GM12891 (cell line): Measurements from ENCODE around the gene CIZ1.
A peak's percentile ranks its signal among the peaks of the same experiment; 100 is the strongest.

Experiments
- DNase-seq: peaks from one replicate; pipeline ENCODE4 v3.0.0; 2011; ENCODE audit warnings: low spot score; ENCODE audit not compliant: insufficient read length
- FAIRE-seq: peaks from 2 replicates; lab custom pipeline; 2011; peaks lifted over from hg19 to GRCh38; lab: Jason Lieb, UNC
- PAX5 ChIP-seq: IDR thresholded peaks from 2 replicates; pipeline ENCODE4 v1.6.1; 2011; ENCODE audit warnings: low read length, moderate library complexity, mild to moderate bottlenecking; ENCODE audit not compliant: insufficient read depth, severe bottlenecking
- POLR2A ChIP-seq: IDR thresholded peaks from 2 replicates; pipeline ENCODE4 v1.6.1; 2011; ENCODE audit warnings: low read depth, low read length, control low read depth
- POLR2AphosphoS5 ChIP-seq: IDR thresholded peaks from 2 replicates; pipeline ENCODE4 v1.6.1; 2011; ENCODE audit warnings: low read depth, low read length, control low read depth
- POU2F2 ChIP-seq: IDR thresholded peaks from 2 replicates; pipeline ENCODE4 v1.6.1; 2011; ENCODE audit warnings: low read depth, mild to moderate bottlenecking, control low read depth, low read length, moderate library complexity
- SPI1 ChIP-seq: IDR thresholded peaks from 2 replicates; pipeline ENCODE4 v1.6.1; 2011; ENCODE audit warnings: low read depth, low read length, control low read depth
- TAF1 ChIP-seq: IDR thresholded peaks from 2 replicates; pipeline ENCODE4 v1.6.1; 2011; ENCODE audit warnings: low read depth, low read length, control low read depth

Gene CIZ1

DNA sequence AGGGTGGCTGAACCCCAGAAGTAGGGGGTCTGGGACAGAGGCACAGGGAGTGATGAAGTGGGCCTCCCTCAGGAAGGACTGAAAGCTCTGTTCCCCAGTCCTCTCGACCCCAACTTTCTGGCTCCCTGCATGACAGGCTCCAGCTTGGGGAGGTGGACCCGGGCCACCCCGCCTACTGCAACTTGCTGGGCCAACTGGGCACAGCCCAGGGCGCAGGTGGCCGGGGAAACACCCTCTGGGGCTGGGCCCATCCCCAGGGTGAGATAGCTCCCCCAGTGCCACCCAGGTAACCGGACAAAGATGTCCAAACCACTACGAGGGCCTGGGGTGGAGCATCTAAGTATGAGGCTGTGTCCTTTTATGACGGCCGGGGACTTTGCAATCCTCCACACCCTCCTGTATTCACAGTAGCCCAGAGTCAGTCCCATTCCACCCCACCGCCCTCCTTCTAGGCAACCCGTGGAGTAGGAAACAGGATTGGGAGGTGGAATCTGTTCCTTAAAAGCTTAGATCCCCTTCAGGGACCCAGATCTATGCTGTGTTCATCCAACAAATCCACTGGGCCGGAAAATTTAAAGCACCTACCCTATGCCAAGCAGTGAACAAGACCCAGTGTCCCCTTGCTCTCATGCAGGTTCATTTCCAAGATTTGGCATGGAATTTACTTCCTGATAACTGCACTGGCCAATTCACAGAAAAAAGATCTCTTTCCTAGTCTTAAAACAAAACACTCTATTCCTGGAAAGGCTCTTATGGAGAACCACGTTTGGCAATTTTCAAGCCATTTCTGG lies 31.7 kb upstream of the CIZ1 start:
- TF ChIP-seq POLR2AphosphoS5 (no peak), PAX5 (no peak), SPI1 (no peak), TAF1 (no peak), POU2F2 (no peak), POLR2A (no peak)
- DNase-seq = no peak
- no peak for FAIRE-seq

- FAIRE-seq (no peak), DNase-seq (no peak)
- no peak for TF ChIP-seq POLR2A
- no peak for TF ChIP-seq POU2F2
- no peak for TF ChIP-seq PAX5
- no peak for TF ChIP-seq SPI1
- TF ChIP-seq POLR2AphosphoS5 = no peak
- TF ChIP-seq TAF1 = no peak
Observed at GRCh38 chr9:128222026-128222425, 30.7 kb upstream of the CIZ1 start.

DNA sequence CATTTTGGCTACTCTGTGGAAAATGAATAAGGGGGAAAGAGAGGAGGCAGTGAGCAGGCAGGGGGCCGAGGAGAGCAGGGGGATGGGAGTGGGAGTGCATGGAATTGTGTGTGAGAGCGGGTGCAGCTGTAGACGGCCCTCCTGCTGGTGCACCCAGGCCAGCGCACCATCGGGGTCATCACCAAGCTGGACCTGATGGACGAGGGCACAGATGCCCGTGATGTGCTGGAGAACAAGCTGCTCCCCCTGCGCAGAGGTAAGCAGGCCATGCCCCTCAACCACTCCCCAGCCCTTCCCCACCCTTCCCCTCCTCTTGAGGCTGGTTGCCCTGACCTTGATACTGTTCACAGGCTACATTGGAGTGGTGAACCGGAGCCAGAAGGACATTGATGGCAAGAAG lies 28.5 kb upstream of the CIZ1 start:
- TF ChIP-seq TAF1 (no peak), POLR2AphosphoS5 (no peak), SPI1 (no peak), POU2F2 (no peak), POLR2A (no peak), PAX5 (no peak)
- DNase-seq (no peak), FAIRE-seq (no peak)

DNA sequence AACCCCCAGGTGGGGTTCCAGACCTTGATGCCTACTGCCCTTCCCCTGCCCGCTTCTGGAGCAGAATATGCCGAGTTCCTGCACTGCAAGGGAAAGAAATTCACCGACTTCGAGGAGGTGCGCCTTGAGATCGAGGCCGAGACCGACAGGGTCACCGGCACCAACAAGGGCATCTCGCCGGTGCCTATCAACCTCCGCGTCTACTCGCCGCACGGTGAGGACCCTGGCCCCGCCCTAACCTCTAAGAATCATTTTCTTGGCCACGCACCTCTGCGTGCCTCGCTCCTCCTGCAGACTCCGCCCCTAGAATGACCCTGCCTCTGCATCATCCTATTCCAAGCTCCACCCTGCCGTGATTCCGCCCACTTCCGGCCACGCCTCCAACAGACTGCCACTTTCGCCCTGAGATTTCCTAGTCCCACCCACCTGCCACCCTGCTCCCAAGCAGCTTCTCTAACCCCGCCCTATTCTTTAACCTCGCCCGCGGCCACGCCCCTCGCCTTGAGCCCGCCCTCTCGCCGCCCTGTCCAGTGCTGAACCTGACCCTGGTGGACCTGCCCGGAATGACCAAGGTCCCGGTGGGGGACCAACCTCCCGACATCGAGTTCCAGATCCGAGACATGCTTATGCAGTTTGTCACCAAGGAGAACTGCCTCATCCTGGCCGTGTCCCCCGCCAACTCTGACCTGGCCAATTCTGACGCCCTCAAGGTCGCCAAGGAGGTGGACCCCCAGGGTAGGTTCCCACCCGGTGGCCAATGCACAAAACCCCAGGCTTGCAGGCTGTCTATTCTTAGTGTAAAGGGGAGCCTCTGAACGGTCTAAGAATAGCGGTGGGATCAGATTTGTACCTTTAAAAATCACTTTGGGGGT lies 27.4 kb upstream of the CIZ1 start:
- DNase-seq (peak; percentile 76), FAIRE-seq (peak; percentile 90)
- TF ChIP-seq POU2F2 (no peak), TAF1 (no peak), POLR2A (no peak), PAX5 (no peak), SPI1 (no peak), POLR2AphosphoS5 (no peak)

DNA sequence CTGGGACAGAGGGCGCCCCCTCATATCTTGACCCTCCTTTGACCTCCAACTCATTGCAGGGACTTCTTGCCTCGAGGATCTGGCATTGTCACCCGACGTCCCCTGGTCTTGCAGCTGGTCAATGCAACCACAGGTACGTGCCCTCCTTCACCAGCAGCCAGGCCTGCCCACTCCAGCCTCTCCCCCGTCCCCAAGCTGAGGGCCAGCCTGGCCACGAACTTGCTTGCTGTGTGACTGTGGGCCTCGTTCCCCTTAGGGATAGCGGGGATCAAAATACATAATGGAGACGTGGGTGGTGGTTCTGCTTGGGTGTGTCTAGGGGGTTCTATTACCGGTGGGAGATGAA lies 26.8 kb upstream of the CIZ1 start:
- no peak for FAIRE-seq
- TF ChIP-seq POU2F2 (no peak), POLR2A (no peak), SPI1 (no peak), POLR2AphosphoS5 (no peak), TAF1 (no peak), PAX5 (no peak)
- no peak for DNase-seq

- DNase-seq = no peak
- no peak for TF ChIP-seq TAF1
- TF ChIP-seq POU2F2 = no peak
- no peak for TF ChIP-seq POLR2A
- FAIRE-seq = no peak
Observed at GRCh38 chr9:128216781-128217553, 25.6 kb upstream of the CIZ1 start.

DNA sequence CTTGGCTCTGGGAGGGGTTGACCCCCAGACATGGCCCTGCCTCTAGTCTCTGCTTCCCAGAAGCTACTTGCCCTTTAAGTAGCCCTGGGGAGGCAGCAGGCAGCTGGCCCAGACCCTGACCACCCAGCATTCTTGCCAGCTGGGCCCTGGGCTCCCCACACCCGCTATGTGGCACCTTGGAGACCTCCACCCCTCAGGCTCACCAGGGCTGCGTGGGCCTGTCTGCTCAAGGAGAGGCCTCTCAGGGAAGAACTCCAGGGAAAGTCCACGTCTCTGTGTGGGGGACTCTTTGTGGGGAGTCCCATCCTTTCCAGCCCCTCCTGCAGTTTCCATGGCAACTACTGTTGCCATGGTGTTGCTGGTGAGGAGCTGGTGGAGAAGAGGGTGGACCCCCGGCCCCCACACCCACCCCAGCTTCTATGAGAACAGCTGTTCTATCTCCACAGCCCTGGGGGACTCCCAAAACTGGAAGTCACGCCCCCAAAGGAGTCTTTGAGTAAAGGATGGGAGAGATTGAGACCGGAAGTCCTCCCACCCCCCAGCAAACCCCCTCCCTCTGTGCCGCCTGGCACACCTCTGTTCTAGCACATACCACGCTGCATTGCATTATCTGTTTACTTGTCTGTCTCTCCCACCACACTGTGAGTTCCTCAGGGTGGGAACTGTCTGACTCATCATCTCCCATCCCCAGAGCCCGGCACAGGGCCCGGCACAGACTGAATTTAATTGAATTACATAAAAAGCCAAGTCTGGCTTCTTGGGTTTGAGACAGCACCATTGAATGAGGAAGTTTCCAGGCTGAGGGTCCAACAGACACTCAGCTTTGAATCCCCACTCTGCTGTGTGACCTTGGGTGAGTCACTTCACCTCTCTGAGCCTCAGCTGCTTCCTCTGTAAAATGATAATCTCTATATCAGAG lies 24.4 kb upstream of the CIZ1 start:
- FAIRE-seq (no peak), DNase-seq (no peak)
- TF ChIP-seq POU2F2 = no peak
- TF ChIP-seq POLR2A = no peak
- TF ChIP-seq SPI1 = no peak
- no peak for TF ChIP-seq POLR2AphosphoS5
- no peak for TF ChIP-seq TAF1
- TF ChIP-seq PAX5 = no peak

GRCh38 chr9:128214571-128215490 lies 23.5 kb upstream of the CIZ1 start:
- FAIRE-seq (no peak), DNase-seq (no peak)
- TF ChIP-seq SPI1 (no peak), POLR2AphosphoS5 (no peak), PAX5 (no peak), POLR2A (no peak), POU2F2 (no peak), TAF1 (no peak)
